Keratinocyte (primary cell): ENCODE data around the gene TFDP1.

Experiments used
- CTCF ChIP-seq, 3 experiments: IDR thresholded peaks in 1 of 3; conservative IDR thresholded peaks in 1 of 3; optimal IDR thresholded peaks in 1 of 3; 2 replicates in 2 of 3; 3 replicates in 1 of 3; pipeline versions ENCODE3 to v1.5.1; 2011; ENCODE audit warnings: low read length in 3 of 3, mild to moderate bottlenecking in 3 of 3, moderate library complexity in 2 of 3, control low read depth in 1 of 3, inconsistent platforms in 1 of 3; ENCODE audit not compliant: insufficient read depth in 2 of 3; ENCODE audit errors: extremely low read depth in 1 of 3
- EZH2 ChIP-seq: IDR thresholded peaks from one replicate; pipeline ENCODE4 v1.6.1; 2012; ENCODE audit warnings: inconsistent platforms, mild to moderate bottlenecking, low read length, moderate library complexity

GRCh38 chr13:113609616-113610015, 25.1 kb downstream of the TFDP1 start:
- TF ChIP-seq CTCF (optimal IDR thresholded peaks at IDR 0.05 in 1 of 3, IDR thresholded peaks at IDR 0.05 in 1 of 3, conservative IDR thresholded peaks at IDR 0.05 in 1 of 3; ENCODE audit: extremely low read depth in 1 of 3, insufficient read depth in 2 of 3, low read length in 3 of 3) (no peak), EZH2 (no peak)
